Smooth muscle cell (in vitro differentiated cells): ENCODE results near the gene MYO1E. TPM values are rescaled to one million over a fixed set of nuclear protein-coding genes. Genes with fewer than 3 reads are reported as not detected.
A peak's percentile ranks its signal among the peaks of the same experiment; 100 is the strongest.

Experiments
- DNase-seq: peaks from one replicate; lab custom pipeline; 2025; ENCODE audit not compliant: unreplicated experiment; lab: John Stamatoyannopoulos, UW
- H2AFZ ChIP-seq: fragments of 200-600 bp; sonication (generic); 2 replicates; pipeline ENCODE4 v1.6.0; 2016; ENCODE audit warnings: antibody characterized with exemption, low read depth, mild to moderate bottlenecking
- H3F3A ChIP-seq: fragments of 200-600 bp; sonication (generic); 2 replicates; pipeline ENCODE4 v1.6.0; 2017; ENCODE audit warnings: antibody characterized with exemption, low read depth
- H3K27ac ChIP-seq: fragments of 200-600 bp; sonication (generic); 2 replicates; pipeline ENCODE4 v1.5.1; 2016; ENCODE audit warnings: low read depth, mild to moderate bottlenecking
- H3K27me3 ChIP-seq: fragments of 200-600 bp; sonication (generic); 2 replicates; pipeline ENCODE4 v1.6.1; 2016; ENCODE audit warnings: low read depth, mild to moderate bottlenecking
- H3K36me3 ChIP-seq: fragments of 200-600 bp; sonication (generic); 2 replicates; pipeline ENCODE4 v1.5.1; 2016; ENCODE audit warnings: low read depth
- H3K4me1 ChIP-seq: fragments of 200-600 bp; sonication (generic); 2 replicates; pipeline ENCODE4 v1.5.1; 2016; ENCODE audit warnings: low read depth
- H3K4me2 ChIP-seq: fragments of 200-600 bp; sonication (generic); 2 replicates; pipeline ENCODE4 v1.6.0; 2016; ENCODE audit warnings: mild to moderate bottlenecking
- H3K4me3 ChIP-seq: fragments of 200-600 bp; sonication (generic); 2 replicates; pipeline ENCODE4 v1.5.1; 2016; ENCODE audit warnings: mild to moderate bottlenecking
- H3K79me2 ChIP-seq: fragments of 200-600 bp; sonication (generic); 2 replicates; pipeline ENCODE4 v1.6.0; 2016; ENCODE audit warnings: low read depth, mild to moderate bottlenecking
- H3K9ac ChIP-seq: fragments of 200-600 bp; sonication (generic); 2 replicates; pipeline ENCODE4 v1.6.0; 2016; ENCODE audit warnings: low read depth
- H3K9me3 ChIP-seq: fragments of 200-600 bp; sonication (generic); replicated peaks from 2 replicates; pipeline ENCODE4 v1.5.1; 2016; ENCODE audit warnings: low read depth
- H4K20me1 ChIP-seq: fragments of 200-600 bp; sonication (generic); 2 replicates; pipeline ENCODE4 v1.6.0; 2016; ENCODE audit warnings: low read depth
- CTCF ChIP-seq: fragments of 200-600 bp; sonication (generic); IDR thresholded peaks from 2 replicates; pipeline ENCODE4 v1.5.1; 2017; ENCODE audit warnings: borderline replicate concordance, mild to moderate bottlenecking, antibody characterized with exemption; ENCODE audit not compliant: insufficient read depth, poor library complexity, severe bottlenecking
- WGBS: methylation state at CpG from one replicate; pipeline ENCODE4 v1.1.7; 2016; ENCODE audit warnings: low lambda C conversion rate; 5-methylcytosine and 5-hydroxymethylcytosine counted together
- polyA plus RNA-seq: library from polyadenylated mRNA; unstranded; fragments of >200 nt; fragmentation: Nextera tagmentation; extraction: Ambion mirVana; gene quantifications from 2 replicates; pipeline ENCODE4 v1.2.1, GENCODE V29; 2016
- total RNA-seq: library from RNA; depleted of rRNA; stranded (reverse); fragments of >200 nt; gene quantifications from 2 replicates; pipeline ENCODE4 v1.2.3, GENCODE V29; 2014

MYO1E gene
- total and polyA plus RNA-seq, 2 experiments from 2014 or later = 50.0 to 54.5 TPM

GRCh38 chr15:59169251-59169708, 203.4 kb downstream of the MYO1E start:
- Histone ChIP-seq H3K27ac (peak overlapping the region; percentile 95), H3K27me3 (no peaks in the 10 kb centered on the region), H3K79me2 (no peaks in the 10 kb centered on the region), H4K20me1 (no peaks in the 10 kb centered on the region), H3K36me3 (peaks cover 9% of the 10 kb centered on the region), H3K4me1 (peaks cover 19% of the 10 kb centered on the region), H3K9me3 (no peaks in the 10 kb centered on the region), H3K4me3 (no peak overlapping the region), H3K9ac (peak overlapping the region; percentile 82), H2AFZ (no peak overlapping the region), H3F3A (peaks cover 32% of the 10 kb centered on the region), H3K4me2 (peak overlapping the region; percentile 35)
- DNase-seq = no peak
- WGBS = 54% methylated on average over 3 of the region's 3 CpGs
- TF ChIP-seq CTCF = no peak

- H3K9me3 ChIP-seq = no peaks in the 10 kb centered on the region
- no peaks in the 10 kb centered on the region for H3K79me2 ChIP-seq
- peaks cover 19% of the 10 kb centered on the region for H3K4me1 ChIP-seq
- H3K4me2 ChIP-seq = peak overlapping the region; percentile 34
- no peak for DNase-seq
- H3K27ac ChIP-seq = peak overlapping the region; percentile 95
- H2AFZ ChIP-seq = no peak overlapping the region
- no peak for TF ChIP-seq CTCF
- peaks cover 29% of the 10 kb centered on the region for H3F3A ChIP-seq
- H3K4me3 ChIP-seq = no peak overlapping the region
- no peaks in the 10 kb centered on the region for H3K27me3 ChIP-seq
- H3K9ac ChIP-seq = peak overlapping the region; percentile 59
- H4K20me1 ChIP-seq = no peaks in the 10 kb centered on the region
- 65% methylated on average over 7 of the region's 7 CpGs for WGBS
- peaks cover 6% of the 10 kb centered on the region for H3K36me3 ChIP-seq
Measured at GRCh38 chr15:59168536-59168935, 204.1 kb downstream of the MYO1E start.

- peak overlapping the region; percentile 11 for H3K4me2 ChIP-seq
- no peak overlapping the region for H2AFZ ChIP-seq
- no peaks in the 10 kb centered on the region for H3K79me2 ChIP-seq
- DNase-seq = no peak
- H3K4me3 ChIP-seq = no peak overlapping the region
- no peaks in the 10 kb centered on the region for H3K27me3 ChIP-seq
- H3K9ac ChIP-seq = no peak overlapping the region
- H3K9me3 ChIP-seq = no peaks in the 10 kb centered on the region
- no peaks in the 10 kb centered on the region for H3K36me3 ChIP-seq
- 72% methylated on average over 11 of the region's 11 CpGs for WGBS
- no peak for TF ChIP-seq CTCF
- peaks cover 19% of the 10 kb centered on the region for H3K4me1 ChIP-seq
- H3K27ac ChIP-seq = peak overlapping the region; percentile 46
- H4K20me1 ChIP-seq = no peaks in the 10 kb centered on the region
- peaks cover 27% of the 10 kb centered on the region for H3F3A ChIP-seq
Measured at GRCh38 chr15:59166601-59167265, 205.9 kb downstream of the MYO1E start.

GRCh38 chr15:59166166-59166565, 206.5 kb downstream of the MYO1E start:
- DNase-seq = no peak

More at GRCh38 chr15:59166166-59166565, 206.5 kb downstream of the MYO1E start:
- no peaks in the 10 kb centered on the region for H4K20me1 ChIP-seq
- no peak overlapping the region for H3K4me3 ChIP-seq
- H3K9me3 ChIP-seq = no peaks in the 10 kb centered on the region
- WGBS = 43% methylated on average over 4 of the region's 4 CpGs
- H2AFZ ChIP-seq = no peak overlapping the region
- peak overlapping the region; percentile 11 for H3K4me2 ChIP-seq
- no peaks in the 10 kb centered on the region for H3K27me3 ChIP-seq
- H3K9ac ChIP-seq = no peak overlapping the region
- H3K79me2 ChIP-seq = no peaks in the 10 kb centered on the region
- peaks cover 23% of the 10 kb centered on the region for H3F3A ChIP-seq
- peaks cover 19% of the 10 kb centered on the region for H3K4me1 ChIP-seq
- peak overlapping the region; percentile 46 for H3K27ac ChIP-seq
- H3K36me3 ChIP-seq = no peaks in the 10 kb centered on the region
- TF ChIP-seq CTCF = no peak
